ENCODE measurements around the gene ARHGAP22.

DNA sequence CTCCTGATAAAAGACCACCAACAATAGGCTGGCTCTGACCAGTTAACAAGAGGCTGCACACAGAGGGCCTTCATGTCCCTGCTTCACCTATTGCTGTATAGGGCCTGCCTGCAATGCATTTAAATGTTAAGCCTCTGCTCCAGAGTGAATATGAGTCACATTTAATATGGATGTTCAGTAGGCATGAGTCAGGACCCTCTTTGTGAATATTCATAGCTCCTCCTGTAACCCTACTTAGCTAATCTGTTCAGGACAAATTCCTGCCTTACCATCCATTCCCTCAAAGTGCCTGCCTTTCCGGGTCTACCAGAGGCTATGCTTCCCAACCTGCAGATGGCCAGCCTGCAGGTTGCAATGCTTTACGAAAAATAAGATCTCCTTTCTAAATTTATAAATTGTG is 32.5 kb downstream of the ARHGAP22 start:
- TF ChIP-seq, protein P1, sequence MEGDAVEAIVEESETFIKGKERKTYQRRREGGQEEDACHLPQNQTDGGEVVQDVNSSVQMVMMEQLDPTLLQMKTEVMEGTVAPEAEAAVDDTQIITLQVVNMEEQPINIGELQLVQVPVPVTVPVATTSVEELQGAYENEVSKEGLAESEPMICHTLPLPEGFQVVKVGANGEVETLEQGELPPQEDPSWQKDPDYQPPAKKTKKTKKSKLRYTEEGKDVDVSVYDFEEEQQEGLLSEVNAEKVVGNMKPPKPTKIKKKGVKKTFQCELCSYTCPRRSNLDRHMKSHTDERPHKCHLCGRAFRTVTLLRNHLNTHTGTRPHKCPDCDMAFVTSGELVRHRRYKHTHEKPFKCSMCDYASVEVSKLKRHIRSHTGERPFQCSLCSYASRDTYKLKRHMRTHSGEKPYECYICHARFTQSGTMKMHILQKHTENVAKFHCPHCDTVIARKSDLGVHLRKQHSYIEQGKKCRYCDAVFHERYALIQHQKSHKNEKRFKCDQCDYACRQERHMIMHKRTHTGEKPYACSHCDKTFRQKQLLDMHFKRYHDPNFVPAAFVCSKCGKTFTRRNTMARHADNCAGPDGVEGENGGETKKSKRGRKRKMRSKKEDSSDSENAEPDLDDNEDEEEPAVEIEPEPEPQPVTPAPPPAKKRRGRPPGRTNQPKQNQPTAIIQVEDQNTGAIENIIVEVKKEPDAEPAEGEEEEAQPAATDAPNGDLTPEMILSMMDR (IDR thresholded peaks at IDR 0.05; ENCODE audit: insufficient read depth, low read depth, low read length), result no peak
- TF ChIP-seq EZH2 (IDR thresholded peaks at IDR 0.05; ENCODE audit: insufficient read depth, low read length), result no peak

Data from astrocyte (in vitro differentiated cells and primary cell).